OCI-LY3 (cell line): Measurements from ENCODE around the gene RBM33.

ENCODE experiments used
- CTCF ChIP-seq: fragments of 200-600, 300-600 bp; sonication (generic); IDR thresholded peaks from 2 replicates; pipeline ENCODE4 v1.5.1; 2014; ENCODE audit warnings: antibody characterized with exemption, low read length, low read depth
- EZH2phosphoT487 ChIP-seq: fragments of 200-600 bp; shearing (Covaris generic); IDR thresholded peaks from 2 replicates; pipeline ENCODE4 v1.6.1; 2018; ENCODE audit warnings: antibody characterized with exemption, mixed run types, low read depth

DNA sequence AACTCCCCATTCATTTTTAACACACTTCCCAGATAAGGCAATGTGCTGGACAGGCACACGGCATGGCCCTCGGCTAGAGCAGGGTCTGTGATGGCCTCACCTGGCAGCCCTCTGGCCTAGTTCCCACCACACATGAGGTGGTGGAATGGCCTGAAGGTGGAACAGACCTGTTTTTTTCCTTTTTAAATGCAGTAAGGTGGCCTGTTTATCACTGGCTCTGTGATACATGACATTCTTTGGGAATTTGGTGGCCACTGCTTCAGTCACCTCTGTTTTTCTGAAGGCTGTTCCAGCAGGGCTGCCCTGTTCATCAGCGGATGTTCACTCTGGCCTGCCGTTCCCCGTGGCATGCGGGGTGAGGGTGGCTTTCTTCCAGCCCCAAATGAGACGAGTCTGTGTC, 131.2 kb downstream of the RBM33 start:
- TF ChIP-seq CTCF (no peak), EZH2phosphoT487 (no peak)
